Measurements from ENCODE around the gene LACTB.

GRCh38 chr15:63187589-63188226 is 66.0 kb downstream of the LACTB start:
- TF ChIP-seq CTCF (IDR thresholded peaks at IDR 0.05) (no peak), POLR2A (IDR thresholded peaks at IDR 0.05) (no peak)
